Measurements from ENCODE around the gene SLC39A7. TPM values are rescaled to one million over a fixed set of nuclear protein-coding genes. Genes with fewer than 3 reads are reported as not detected.

The SLC39A7 gene
- total and polyA plus RNA-seq, 8 donors, result 71.9 to 149 (median 100) TPM

GRCh38 chr6:33205191-33206026 is 4.7 kb downstream of the SLC39A7 start:
- peaks cover 0 to 36% of the 10 kb centered on the region in 2 donors for H3K36me3 ChIP-seq
- peak overlapping the region; percentile 62 to 63 for H3K4me3 ChIP-seq
- TF ChIP-seq CTCF (IDR thresholded peaks at IDR 0.05), result no peak
- no peaks in the 10 kb centered on the region for H3K27me3 ChIP-seq
- no peaks in the 10 kb centered on the region for H3K9me3 ChIP-seq
- ATAC-seq (peak; percentile 4), DNase-seq (no peak)
- intact Hi-C loops (cut with DNase I), result no loop called here
- H3K4me1 ChIP-seq, result peaks cover 32 to 74% of the 10 kb centered on the region in 2 donors
- H3K27ac ChIP-seq, result peak overlapping the region; percentile 44 to 68

- no peak for TF ChIP-seq CTCF (IDR thresholded peaks at IDR 0.05)
- intact Hi-C loops (cut with DNase I), result no loop called here
- no peak for DNase-seq
- no peak for ATAC-seq
- Histone ChIP-seq H3K4me1 (peaks cover 30 to 72% of the 10 kb centered on the region in 2 donors), H3K27me3 (no peaks in the 10 kb centered on the region), H3K4me3 (no peak overlapping the region), H3K36me3 (peaks cover 0 to 44% of the 10 kb centered on the region in 2 donors), H3K9me3 (no peaks in the 10 kb centered on the region), H3K27ac (no peak overlapping the region)
Observed at GRCh38 chr6:33206027-33206863, 5.6 kb downstream of the SLC39A7 start.

GRCh38 chr6:33206864-33207551 is 6.3 kb downstream of the SLC39A7 start:
- no peaks in the 10 kb centered on the region for H3K9me3 ChIP-seq
- H3K4me3 ChIP-seq, result peak overlapping the region; percentile 59 to 70
- H3K36me3 ChIP-seq, result peaks cover 0 to 45% of the 10 kb centered on the region in 2 donors
- no peaks in the 10 kb centered on the region for H3K27me3 ChIP-seq
- DNase-seq (peak in 1 of 4 donors; percentile 38), ATAC-seq (no peak)
- peak overlapping the region in 1 of 2 donors; percentile 91 for H3K27ac ChIP-seq
- TF ChIP-seq CTCF (IDR thresholded peaks at IDR 0.05), result no peak
- intact Hi-C loops (cut with DNase I), result no loop called here
- peaks cover 23 to 64% of the 10 kb centered on the region in 2 donors for H3K4me1 ChIP-seq

- Histone ChIP-seq H3K4me3 (peak overlapping the region; percentile 59 to 70), H3K9me3 (no peaks in the 10 kb centered on the region), H3K36me3 (peaks cover 0 to 44% of the 10 kb centered on the region in 2 donors), H3K4me1 (peaks cover 19 to 64% of the 10 kb centered on the region in 2 donors), H3K27ac (peak overlapping the region; percentile 85 to 91), H3K27me3 (peaks cover 0 to under 1% of the 10 kb centered on the region in 2 donors)
- intact Hi-C loops (cut with DNase I), result no loop called here
- ATAC-seq (peak; percentile 25), DNase-seq (peak in 1 of 4 donors; percentile 75)
- no peak for TF ChIP-seq CTCF (IDR thresholded peaks at IDR 0.05)
Observed at GRCh38 chr6:33207552-33208090, 7.0 kb downstream of the SLC39A7 start.
